ENCODE results near the gene MRPS10.

Gene MRPS10

GRCh38 chr6:42229506-42230119 is 12.0 kb upstream of the MRPS10 start:
- TF ChIP-seq CTCF (IDR thresholded peaks at IDR 0.05; ENCODE audit: low read depth, low read length) = no peak

GRCh38 chr6:42228305-42228704 is 10.6 kb upstream of the MRPS10 start:
- no peak for TF ChIP-seq CTCF (IDR thresholded peaks at IDR 0.05; ENCODE audit: low read depth, low read length)
- H3K4me3 ChIP-seq (ENCODE audit: low read depth, low read length) = no peak overlapping the region

More at GRCh38 chr6:42229506-42230119, 12.0 kb upstream of the MRPS10 start:
- no peak overlapping the region for H3K4me3 ChIP-seq (ENCODE audit: low read depth, low read length)

- H3K4me3 ChIP-seq (ENCODE audit: low read depth, low read length) = peak overlapping the region; percentile 22; the same call in 1 of the 2 replicates
- no peak for TF ChIP-seq CTCF (IDR thresholded peaks at IDR 0.05; ENCODE audit: low read depth, low read length)
These were observed 9.7 kb upstream of the MRPS10 start for GRCh38 chr6:42227173-42227850.

- peak overlapping the region; percentile 22; the same call in 1 of the 2 replicates for H3K4me3 ChIP-seq (ENCODE audit: low read depth, low read length)
- TF ChIP-seq CTCF (IDR thresholded peaks at IDR 0.05; ENCODE audit: low read depth, low read length) = no peak
These were observed 9.0 kb upstream of the MRPS10 start for GRCh38 chr6:42226645-42227143.

GRCh38 chr6:42226161-42226611 is 8.5 kb upstream of the MRPS10 start:
- H3K4me3 ChIP-seq (ENCODE audit: low read depth, low read length) = no peak overlapping the region; the same call in 1 of the 2 replicates
- TF ChIP-seq CTCF (IDR thresholded peaks at IDR 0.05; ENCODE audit: low read depth, low read length) = no peak

GRCh38 chr6:42225419-42225818 is 7.8 kb upstream of the MRPS10 start:
- TF ChIP-seq CTCF (IDR thresholded peaks at IDR 0.05; ENCODE audit: low read depth, low read length) = no peak
- no peak overlapping the region for H3K4me3 ChIP-seq (ENCODE audit: low read depth, low read length)

GRCh38 chr6:42225029-42225339 is 7.3 kb upstream of the MRPS10 start:
- H3K4me3 ChIP-seq (ENCODE audit: low read depth, low read length) = peak overlapping the region; percentile 30; the same call in 1 of the 2 replicates
- no peak for TF ChIP-seq CTCF (IDR thresholded peaks at IDR 0.05; ENCODE audit: low read depth, low read length)
